Endothelial cell (in vitro differentiated cells): ENCODE measurements around the gene CTNNA3. TPM values are rescaled to one million over a fixed set of nuclear protein-coding genes. Genes with fewer than 3 reads are reported as not detected.

Experiments used
- DNase-seq: peaks from one replicate; pipeline ENCODE4 v3.0.0; 2021; ENCODE audit warnings: low spot score
- H3K27ac Mint-ChIP-seq: one replicate; pipeline ENCODE4 v1.8.0; 2021; ENCODE audit warnings: mixed read lengths, inconsistent platforms; ENCODE audit not compliant: unreplicated experiment
- H3K27me3 Mint-ChIP-seq: one replicate; pipeline ENCODE4 v1.8.0; 2021; ENCODE audit warnings: mild to moderate bottlenecking, moderate library complexity, mixed read lengths, inconsistent platforms; ENCODE audit not compliant: unreplicated experiment
- H3K36me3 Mint-ChIP-seq: one replicate; pipeline ENCODE4 v1.8.0; 2021; ENCODE audit warnings: mild to moderate bottlenecking, low read depth, mixed read lengths, inconsistent platforms; ENCODE audit not compliant: unreplicated experiment
- H3K4me1 Mint-ChIP-seq: one replicate; pipeline ENCODE4 v1.8.0; 2021; ENCODE audit warnings: mild to moderate bottlenecking, mixed read lengths, inconsistent platforms; ENCODE audit not compliant: unreplicated experiment
- H3K4me3 Mint-ChIP-seq: one replicate; pipeline ENCODE4 v1.8.0; 2021; ENCODE audit warnings: mild to moderate bottlenecking, mixed read lengths, inconsistent platforms; ENCODE audit not compliant: unreplicated experiment
- H3K9me3 Mint-ChIP-seq: one replicate; pipeline ENCODE4 v1.8.0; 2021; ENCODE audit warnings: mixed read lengths, inconsistent platforms; ENCODE audit not compliant: unreplicated experiment
- CTCF ChIP-seq: fragments of 200-600 bp; sonication (generic); IDR thresholded peaks from one replicate; pipeline ENCODE4 v1.5.0; 2021; ENCODE audit warnings: antibody characterized with exemption; ENCODE audit not compliant: unreplicated experiment
- total RNA-seq: library from RNA; stranded (reverse); fragmentation: NEBNext Ultra II Directional; extraction: Animal tissue kit (Norgen Biotek cat#: 25700); gene quantifications from one replicate; pipeline ENCODE4 v1.2.1, GENCODE V29; 2021; ENCODE audit not compliant: unreplicated experiment

CTNNA3 gene
- total RNA-seq, 1 donor from 2014 or later: 2.3 TPM

GRCh38 chr10:67257018-67257417, 439.0 kb downstream of the CTNNA3 start:
- Mint-ChIP-seq H3K4me1 (no peaks in the 10 kb centered on the region), H3K9me3 (no peaks in the 10 kb centered on the region), H3K4me3 (no peak overlapping the region), H3K36me3 (no peaks in the 10 kb centered on the region), H3K27me3 (no peaks in the 10 kb centered on the region), H3K27ac (no peak overlapping the region)
- no peak for TF ChIP-seq CTCF
- DNase-seq: no peak

- Mint-ChIP-seq H3K27ac (no peak overlapping the region), H3K27me3 (no peaks in the 10 kb centered on the region), H3K9me3 (no peaks in the 10 kb centered on the region), H3K4me3 (no peak overlapping the region), H3K4me1 (no peaks in the 10 kb centered on the region), H3K36me3 (no peaks in the 10 kb centered on the region)
- no peak for TF ChIP-seq CTCF
- no peak for DNase-seq
Measured at GRCh38 chr10:67250686-67251085, 445.3 kb downstream of the CTNNA3 start.

- DNase-seq: no peak
- Mint-ChIP-seq H3K4me3 (no peak overlapping the region), H3K27me3 (no peaks in the 10 kb centered on the region), H3K4me1 (no peaks in the 10 kb centered on the region), H3K27ac (no peak overlapping the region), H3K9me3 (no peaks in the 10 kb centered on the region), H3K36me3 (no peaks in the 10 kb centered on the region)
- no peak for TF ChIP-seq CTCF
Measured at GRCh38 chr10:67246066-67246555, 449.9 kb downstream of the CTNNA3 start.

GRCh38 chr10:67242528-67242927, 453.5 kb downstream of the CTNNA3 start:
- H3K9me3 Mint-ChIP-seq: no peaks in the 10 kb centered on the region
- H3K27me3 Mint-ChIP-seq: no peaks in the 10 kb centered on the region
- no peaks in the 10 kb centered on the region for H3K4me1 Mint-ChIP-seq
- H3K4me3 Mint-ChIP-seq: no peak overlapping the region
- H3K36me3 Mint-ChIP-seq: no peaks in the 10 kb centered on the region
- H3K27ac Mint-ChIP-seq: no peak overlapping the region
- no peak for DNase-seq
- TF ChIP-seq CTCF: no peak

GRCh38 chr10:67241451-67241850, 454.5 kb downstream of the CTNNA3 start:
- H3K4me3 Mint-ChIP-seq: no peak overlapping the region
- H3K9me3 Mint-ChIP-seq: no peaks in the 10 kb centered on the region
- TF ChIP-seq CTCF: no peak
- H3K27ac Mint-ChIP-seq: no peak overlapping the region
- no peaks in the 10 kb centered on the region for H3K36me3 Mint-ChIP-seq
- DNase-seq: no peak
- no peaks in the 10 kb centered on the region for H3K4me1 Mint-ChIP-seq
- H3K27me3 Mint-ChIP-seq: no peaks in the 10 kb centered on the region
